Prostate gland (tissue), 1 donor: ENCODE data around the gene LDLRAD4.

Source experiments
- POLR2A ChIP-seq: fragments of 450-650 bp; IDR thresholded peaks from one replicate; pipeline ENCODE4 v1.6.1; 2016; ENCODE audit warnings: antibody characterized with exemption, mild to moderate bottlenecking
- POLR2AphosphoS5 ChIP-seq: sonication (generic); formaldehyde crosslinking; IDR thresholded peaks from one replicate; pipeline ENCODE4 v1.6.1; 2017; ENCODE audit warnings: antibody characterized with exemption

- TF ChIP-seq POLR2AphosphoS5: peak; percentile 32
- no peak for TF ChIP-seq POLR2A
Measured at GRCh38 chr18:13222856-13223281, 4.3 kb downstream of the LDLRAD4 start.
